HCT116 (cell line): ENCODE measurements around the gene MED16. TPM values are rescaled to one million over a fixed set of nuclear protein-coding genes. Genes with fewer than 3 reads are reported as not detected.

Experiments used
- ATAC-seq: fragments of 200-7000 bp; cut with Tn5 transposase; 2 replicates; pipeline ENCODE4 v1.9.1; 2020; ENCODE audit warnings: mild to moderate bottlenecking, moderate library complexity
- BruUV-seq: library from RNA; stranded (reverse); fragments of 400-500 nt; replicated peaks from 2 replicates; lab custom pipeline; 2021; lab: Mats Ljungman, UMichigan
- CTCF ChIA-PET: fragments of 300-600 bp; sonication (Branson Sonifier 250); formaldehyde crosslinking; loops from one replicate; lab custom pipeline; 2021; ENCODE audit warnings: antibody characterized with exemption; lab: Charles Lee
- POLR2A ChIA-PET: fragments of 300-600, 350-600 bp; sonication (Branson Sonifier 250); formaldehyde crosslinking; loops from one replicate; lab custom pipeline; 2021; ENCODE audit warnings: antibody characterized with exemption; lab: Charles Lee
- RAD21 ChIA-PET, 2 experiments: fragments of 300-600 bp; sonication (Branson Sonifier 250); formaldehyde crosslinking; loops; one replicate each; lab custom pipeline; 2023; ENCODE audit warnings: low total read pairs in 2 of 2; ENCODE audit not compliant: uncharacterized antibody in 2 of 2, unreplicated experiment in 2 of 2, low non-redundant PET in 1 of 2; lab: Charles Lee
- DNase-seq: peaks from one replicate; pipeline ENCODE4 v3.0.0-alpha.2; 2010; ENCODE audit warnings: low read depth, low spot score
- H2AFZ ChIP-seq: fragments of 200-600 bp; shearing (Covaris generic), sonication (generic); 2 replicates; pipeline ENCODE4 v1.6.1; 2017; ENCODE audit warnings: low read depth, mixed run types, mixed read lengths, antibody characterized with exemption, low read length; ENCODE audit not compliant: poor library complexity, severe bottlenecking
- H3K27ac ChIP-seq: 2 replicates; pipeline ENCODE4 v1.5.1; 2012; ENCODE audit warnings: low read depth, low read length
- H3K27me3 ChIP-seq: fragments of 200-600 bp; sonication (generic); 2 replicates; pipeline ENCODE4 v1.6.1; 2016; ENCODE audit warnings: mixed run types, low read length, mixed read lengths; ENCODE audit not compliant: insufficient read depth
- H3K36me3 ChIP-seq, 2 experiments: fragments of 200-500 bp in 1 of 2; fragments of 200-600 bp in 1 of 2; sonication (Bioruptor generic) in 1 of 2; sonication (generic) in 1 of 2; 2 replicates each; pipeline versions ENCODE4 v1.5.1 to v1.6.1; 2014 to 2016; ENCODE audit warnings: low read length in 2 of 2, inconsistent platforms in 1 of 2, mixed read lengths in 1 of 2, mixed run types in 1 of 2; ENCODE audit not compliant: insufficient read depth in 2 of 2, control insufficient read depth in 1 of 2
- H3K4me1 ChIP-seq, 2 experiments: fragments of 200-600 bp in 1 of 2; sonication (generic) in 1 of 2; 2 replicates each; pipeline versions ENCODE4 v1.5.1 to v1.6.1; 2012 to 2017; ENCODE audit warnings: low read length in 2 of 2, inconsistent platforms in 1 of 2, mild to moderate bottlenecking in 1 of 2, mixed read lengths in 1 of 2, mixed run types in 1 of 2, moderate library complexity in 1 of 2; ENCODE audit not compliant: insufficient read depth in 2 of 2, control insufficient read depth in 1 of 2
- H3K4me2 ChIP-seq: fragments of 200-600 bp; sonication (generic); 2 replicates; pipeline ENCODE4 v1.6.1; 2017; ENCODE audit warnings: mixed run types, low read length, mixed read lengths
- H3K4me3 ChIP-seq, 2 experiments: fragments of 200-600 bp in 1 of 2; sonication (generic) in 1 of 2; replicated peaks in 1 of 2; 2 replicates each; pipeline ENCODE4 v1.5.1; 2011 to 2016; ENCODE audit warnings: low read length in 2 of 2, control low read depth in 1 of 2, low read depth in 1 of 2, mild to moderate bottlenecking in 1 of 2, mixed read lengths in 1 of 2, mixed run types in 1 of 2
- H3K79me2 ChIP-seq: fragments of 200-600 bp; sonication (generic); 2 replicates; pipeline ENCODE4 v1.6.1; 2017; ENCODE audit warnings: mild to moderate bottlenecking, mixed run types, low read length, moderate library complexity, mixed read lengths; ENCODE audit not compliant: insufficient read depth
- H3K9ac ChIP-seq: fragments of 200-600 bp; sonication (generic); 2 replicates; pipeline ENCODE4 v1.6.1; 2016; ENCODE audit warnings: low read length, mixed read lengths
- H3K9me2 ChIP-seq: fragments of 200-600 bp; sonication (generic), shearing (Covaris generic); 2 replicates; pipeline ENCODE4 v1.6.1; 2017; ENCODE audit warnings: mixed run types, mild to moderate bottlenecking, moderate library complexity; ENCODE audit not compliant: insufficient read depth
- H3K9me3 ChIP-seq, 2 experiments: fragments of 200-500 bp in 1 of 2; fragments of 200-600 bp in 1 of 2; sonication (Bioruptor generic) in 1 of 2; sonication (generic) in 1 of 2; 2 replicates each; pipeline ENCODE4 v1.6.1; 2014 to 2017; ENCODE audit warnings: low read length in 2 of 2, mixed read lengths in 2 of 2, inconsistent platforms in 1 of 2, low read depth in 1 of 2, mild to moderate bottlenecking in 1 of 2, mixed run types in 1 of 2, moderate library complexity in 1 of 2; ENCODE audit not compliant: control insufficient read depth in 1 of 2, insufficient read depth in 1 of 2
- H4K20me1 ChIP-seq: fragments of 200-600 bp; sonication (generic), shearing (Covaris generic); 2 replicates; pipeline ENCODE4 v1.6.1; 2017; ENCODE audit warnings: mixed run types, mild to moderate bottlenecking, moderate library complexity; ENCODE audit not compliant: insufficient read depth
- CBX3 ChIP-seq: IDR thresholded peaks from 2 replicates; pipeline ENCODE4 v1.6.1; 2012; ENCODE audit warnings: low read depth
- EGR1 ChIP-seq: IDR thresholded peaks from 2 replicates; pipeline ENCODE4 v1.6.1; 2012; ENCODE audit warnings: low read depth
- ELF1 ChIP-seq: IDR thresholded peaks from 2 replicates; pipeline ENCODE4 v1.6.1; 2012; ENCODE audit warnings: low read depth, borderline replicate concordance
- POLR2A ChIP-seq: IDR thresholded peaks from 2 replicates; pipeline ENCODE4 v1.7.0; 2011; ENCODE audit warnings: borderline replicate concordance; ENCODE audit not compliant: insufficient read depth, insufficient read length; ENCODE audit errors: extremely low read depth
- POLR2AphosphoS5 ChIP-seq: IDR thresholded peaks from 2 replicates; pipeline ENCODE4 v1.6.1; 2011; ENCODE audit warnings: mild to moderate bottlenecking, low read depth, low read length, moderate library complexity
- ZFX ChIP-seq: fragments of 450-650 bp; IDR thresholded peaks from 2 replicates; pipeline ENCODE4 v1.6.1; 2017
- intact Hi-C: fragments of 100-400 bp; cut with micrococcal nuclease; formaldehyde crosslinking; loops from 2 replicates; pipeline ENCODE4 v1.10.0; 2022
- total RNA-seq: library from RNA; stranded (reverse); gene quantifications from one replicate; pipeline ENCODE4 v1.2.1, GENCODE V29; 2021; ENCODE audit not compliant: unreplicated experiment

The MED16 gene
- total RNA-seq, 1 experiment from 2014 or later, result 73.6 TPM

GRCh38 chr19:916645-917322, 23.8 kb upstream of the MED16 start:
- peak overlapping the region; percentile 71 for H3K9ac ChIP-seq
- H2AFZ ChIP-seq, result peak overlapping the region; percentile 40
- no peaks in the 10 kb centered on the region for H3K27me3 ChIP-seq
- no peaks in the 10 kb centered on the region for H3K36me3 ChIP-seq
- TF ChIP-seq EGR1, result peak; percentile 60
- TF ChIP-seq ELF1, result no peak
- TF ChIP-seq, all 23 proteins: peak for 1
- Histone ChIP-seq H3K4me2 (peak overlapping the region; percentile 98), H3K4me3 (peak overlapping the region; percentile 47 to 67), H3K9me3 (no peaks in the 10 kb centered on the region), H3K4me1 (peaks cover 6 to 29% of the 10 kb centered on the region in 2 experiments), H3K9me2 (no peaks in the 10 kb centered on the region), H3K79me2 (peaks cover 7% of the 10 kb centered on the region), H4K20me1 (no peaks in the 10 kb centered on the region), H3K27ac (peak overlapping the region; percentile 71; the same call in 1 of the 2 replicates)
- DNase-seq (no peak), ATAC-seq (peak; percentile 48)
- POLR2A ChIA-PET, result no interaction called here
- CTCF ChIA-PET, result no interaction called here
- intact Hi-C loops, result loop anchor here (1.0 kb wide), 2 partner anchors 33 to 146 kb away; no protein-coding TSS in a partner anchor
- BruUV-seq, result no TSS peak
- RAD21 ChIA-PET, result interaction anchor here in 1 of 2 experiments (0.5 to 0.7 kb wide), 2 partner anchors 56 to 85 kb away, joined by 3 read pairs; no protein-coding TSS in a partner anchor

- no peaks in the 10 kb centered on the region for H3K9me3 ChIP-seq
- BruUV-seq, result TSS peak; percentile 74
- H3K4me1 ChIP-seq, result peaks cover 31 to 55% of the 10 kb centered on the region in 2 experiments
- intact Hi-C loops, result no loop called here
- RAD21 ChIA-PET, result no interaction called here
- peaks cover 33% of the 10 kb centered on the region for H3K79me2 ChIP-seq
- H3K27me3 ChIP-seq, result no peaks in the 10 kb centered on the region
- POLR2A ChIA-PET, result no interaction called here
- peak within 1 kb of the TSS; percentile 88 for H3K9ac ChIP-seq
- H3K9me2 ChIP-seq, result no peaks in the 10 kb centered on the region
- H3K27ac ChIP-seq, result peak within 1 kb of the TSS; percentile 80
- peak within 1 kb of the TSS; percentile 86 for H3K4me2 ChIP-seq
- peaks cover 4% of the 10 kb centered on the region; the same call in 1 of the 2 replicates for H4K20me1 ChIP-seq
- H3K4me3 ChIP-seq, result peak within 1 kb of the TSS; percentile 78 to 81
- TF ChIP-seq CBX3, result no peak
- TF ChIP-seq POLR2AphosphoS5, result peak; percentile 72
- TF ChIP-seq POLR2A, result peak; percentile 42
- TF ChIP-seq ZFX, result peak; percentile 61; the same call in 1 of the 2 replicates
- ATAC-seq, result peak; percentile 57
- no peak within 1 kb of the TSS for H2AFZ ChIP-seq
- H3K36me3 ChIP-seq, result no peaks in the 10 kb centered on the region
- no peak for DNase-seq
- CTCF ChIA-PET, result no interaction called here
Observed at GRCh38 chr19:913080-913748, 20.2 kb upstream of the MED16 start, which contains the start of gene R3HDM4. R3HDM4 (minus strand) TSS chr19:913219; CDS start chr19:913157, 62 bp downstream.
